Right ventricle myocardium inferior (tissue), 1 donor: Measurements from ENCODE around the gene MTHFD2L. TPM values are rescaled to one million over a fixed set of nuclear protein-coding genes. Genes with fewer than 3 reads are reported as not detected.

Experiments
- ATAC-seq: fragments of 200-7000 bp; cut with Tn5 transposase; one replicate; pipeline ENCODE4 v1.9.1; 2020; ENCODE audit warnings: mild to moderate bottlenecking, moderate library complexity
- DNase-seq: peaks from one replicate; pipeline ENCODE4 v3.0.0; 2021; ENCODE audit errors: missing footprints
- intact Hi-C: fragments of 100-400 bp; cut with DNase I; formaldehyde crosslinking; loops from one replicate; pipeline ENCODE4 v1.11.0; 2022
- total RNA-seq: library from RNA; stranded (reverse); fragmentation: NEBNext Ultra II Directional; extraction: Animal tissue kit (Norgen Biotek cat#: 25700); gene quantifications from one replicate; pipeline ENCODE4 v1.2.1, GENCODE V29; 2021
- donor health status: DM: no; HTN: yes; CAD: no; lungs with severe emphysema.

Gene MTHFD2L
- total RNA-seq, 1 donor from 2014 or later: 10.1 TPM

DNA sequence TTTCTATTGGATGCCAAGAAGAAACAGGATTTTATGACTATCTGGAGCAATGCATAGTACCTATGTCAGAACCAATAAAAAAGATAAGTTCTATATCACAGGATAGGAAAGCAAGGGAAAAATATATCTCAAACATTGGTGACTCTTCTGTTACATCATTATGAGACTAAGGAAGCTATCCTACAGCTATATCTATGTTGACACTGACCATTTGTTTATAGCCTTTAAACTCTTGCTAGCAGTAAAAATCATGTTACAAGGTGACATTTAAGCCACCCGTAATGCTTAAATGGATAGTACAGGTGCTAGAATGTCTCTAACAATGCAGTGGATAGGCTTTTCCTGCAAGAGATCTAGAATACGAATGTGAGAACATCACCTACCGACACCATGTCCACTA lies 121.8 kb downstream of the MTHFD2L start:
- no peak for ATAC-seq
- no peak for DNase-seq
- intact Hi-C loops: no loop called here

DNA sequence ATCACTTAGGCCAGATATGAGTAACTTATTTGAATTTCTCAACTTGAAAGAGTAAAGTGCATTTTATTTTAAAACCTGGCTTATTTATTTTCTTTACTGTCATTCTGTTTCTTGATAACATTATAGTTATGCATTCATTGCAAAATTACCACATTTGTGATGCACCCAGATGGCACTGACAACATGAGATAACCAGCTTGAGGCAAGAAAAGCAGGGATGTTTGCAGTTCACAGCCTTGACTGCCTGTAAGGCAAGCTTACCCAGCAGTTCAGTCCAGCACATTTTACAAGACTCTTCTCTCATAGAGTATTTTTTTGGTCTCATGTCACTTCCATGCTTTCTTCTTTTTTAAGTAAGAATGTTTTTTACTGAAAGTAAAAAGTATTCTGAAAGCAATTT lies 125.0 kb downstream of the MTHFD2L start:
- ATAC-seq: no peak
- intact Hi-C loops: no loop called here

DNA sequence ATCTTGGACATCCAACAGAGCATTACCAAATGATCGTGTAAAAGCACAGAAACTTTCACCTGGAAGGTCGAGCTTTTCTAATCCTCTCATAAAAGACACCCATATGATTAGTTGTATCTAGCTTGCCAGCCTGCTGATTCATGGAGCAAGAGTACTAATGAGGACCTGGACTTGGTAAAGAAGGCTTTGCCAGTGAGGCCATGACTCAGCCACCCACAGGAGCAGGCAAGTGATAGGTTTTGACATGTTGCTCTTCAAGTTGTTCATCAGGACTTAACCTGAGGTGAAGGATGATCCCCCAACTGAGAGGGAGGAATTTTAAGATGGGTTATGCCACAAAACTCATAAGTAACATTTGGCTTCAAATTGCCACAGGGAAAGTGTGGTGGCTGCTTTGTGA lies 125.7 kb downstream of the MTHFD2L start:
- ATAC-seq (no peak), DNase-seq (no peak)
- intact Hi-C loops: no loop called here

More for the DNA sequence above, 125.0 kb downstream of the MTHFD2L start:
- DNase-seq: no peak

DNA sequence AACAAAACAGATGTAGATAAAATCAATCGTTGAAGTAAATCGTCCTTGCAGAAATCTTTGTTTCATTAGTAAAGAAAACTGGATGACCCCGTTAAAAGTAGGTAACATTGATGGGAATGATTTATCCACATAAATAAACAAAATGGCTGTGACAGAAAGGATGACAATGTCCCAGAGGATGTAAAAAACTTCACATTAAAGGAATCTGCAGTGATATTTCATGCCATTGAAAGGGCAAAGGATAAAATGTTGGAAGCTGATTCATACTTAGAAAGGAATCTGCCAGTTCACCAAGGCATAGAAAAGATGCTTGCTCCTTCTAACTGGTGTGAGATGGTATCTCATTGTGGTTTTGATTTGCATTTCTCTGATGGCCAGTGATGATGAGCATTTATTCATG lies 126.1 kb downstream of the MTHFD2L start:
- intact Hi-C loops: no loop called here
- no peak for DNase-seq
- ATAC-seq: no peak

DNA sequence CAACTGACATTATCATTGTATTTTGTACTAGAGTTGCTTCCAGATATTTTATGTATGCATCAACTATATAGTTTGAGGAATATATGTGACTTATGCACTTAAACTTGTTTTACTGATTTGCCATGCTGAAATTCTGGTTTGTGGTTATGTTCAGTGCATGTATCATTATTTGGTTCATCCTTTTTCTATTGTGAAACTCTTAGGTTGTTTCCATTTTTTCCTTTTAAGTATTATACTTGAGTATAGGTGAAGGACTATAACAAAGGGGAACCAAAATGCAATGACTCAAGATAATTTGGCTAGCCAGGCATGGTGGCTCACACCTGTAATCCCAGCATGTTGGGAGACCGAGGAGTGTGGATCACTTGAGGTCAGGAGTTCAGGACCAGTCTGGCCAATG lies 129.2 kb downstream of the MTHFD2L start:
- DNase-seq: no peak
- ATAC-seq: no peak
- intact Hi-C loops: no loop called here

DNA sequence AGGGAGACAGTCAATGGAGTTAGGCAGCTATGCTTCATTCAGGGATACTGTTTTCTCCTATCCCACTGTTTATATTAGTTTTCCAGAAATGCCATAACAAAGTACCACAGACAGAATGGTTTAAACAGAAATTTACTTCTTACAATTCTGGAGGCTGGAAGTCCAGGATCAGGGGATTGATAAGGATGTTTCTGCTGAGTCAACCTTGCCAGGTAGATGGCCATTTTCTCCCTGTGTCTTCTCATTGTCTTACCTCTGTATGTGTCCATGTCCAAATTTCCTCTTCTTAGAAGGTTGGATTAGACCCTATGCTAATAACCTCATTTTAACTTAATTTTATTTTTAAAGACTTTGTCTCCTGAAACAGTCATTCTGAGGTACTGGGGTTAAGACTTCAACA lies 129.9 kb downstream of the MTHFD2L start:
- no peak for ATAC-seq
- intact Hi-C loops: no loop called here
- no peak for DNase-seq

DNA sequence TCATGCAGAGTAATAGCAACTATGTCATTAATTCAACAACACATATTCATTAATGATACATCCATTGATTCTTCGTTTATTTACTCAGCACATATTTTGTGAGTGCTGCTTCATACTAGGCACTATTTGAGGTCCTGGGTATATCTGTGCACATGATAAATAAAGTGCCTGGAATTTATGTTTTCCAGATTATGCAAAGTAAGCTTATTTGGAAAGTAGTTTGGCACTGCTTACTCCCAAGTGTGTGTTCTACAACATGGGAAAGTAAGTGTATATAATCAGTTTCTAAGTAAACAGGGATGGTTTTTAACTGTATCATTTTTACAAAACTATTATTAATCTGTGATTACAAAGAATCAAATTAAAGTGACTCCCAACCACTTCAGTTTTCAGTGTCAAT lies 133.6 kb downstream of the MTHFD2L start:
- DNase-seq (no peak), ATAC-seq (no peak)
- intact Hi-C loops: no loop called here

DNA sequence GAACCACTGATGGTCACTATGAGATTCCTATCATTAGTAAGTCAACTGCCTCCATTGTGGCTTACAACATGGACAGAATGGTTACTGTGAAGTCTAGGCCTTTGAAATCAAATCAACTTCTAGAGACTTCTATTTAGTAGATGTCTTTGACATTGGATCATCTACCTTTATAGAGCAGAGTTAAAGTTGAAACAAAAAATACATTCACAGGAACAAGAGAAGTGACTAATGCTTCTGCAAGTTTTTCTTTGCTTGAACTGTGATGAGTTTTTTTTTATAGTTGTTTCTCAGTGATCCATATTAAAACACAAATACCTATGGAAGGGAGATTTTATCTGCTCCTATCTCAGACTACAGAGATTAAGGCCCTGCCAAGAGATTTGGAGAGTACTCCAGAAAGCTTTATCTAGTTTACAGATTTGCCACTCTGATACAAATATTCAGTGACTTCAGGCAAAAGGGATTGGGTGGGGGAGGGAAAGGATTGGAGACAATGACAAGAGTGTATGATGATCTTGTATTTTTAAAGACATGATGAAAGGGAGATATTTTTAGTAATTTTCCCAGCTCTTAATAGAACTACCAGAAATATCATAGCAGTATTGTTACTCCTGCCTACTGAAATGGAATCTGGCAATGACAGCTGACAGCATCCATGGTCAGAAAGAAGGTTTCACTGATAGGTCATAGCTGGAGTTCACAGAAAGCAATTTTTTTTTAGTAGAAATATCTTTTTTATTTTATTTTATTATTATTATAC lies 134.4 kb downstream of the MTHFD2L start:
- no peak for ATAC-seq
- intact Hi-C loops: no loop called here

DNA sequence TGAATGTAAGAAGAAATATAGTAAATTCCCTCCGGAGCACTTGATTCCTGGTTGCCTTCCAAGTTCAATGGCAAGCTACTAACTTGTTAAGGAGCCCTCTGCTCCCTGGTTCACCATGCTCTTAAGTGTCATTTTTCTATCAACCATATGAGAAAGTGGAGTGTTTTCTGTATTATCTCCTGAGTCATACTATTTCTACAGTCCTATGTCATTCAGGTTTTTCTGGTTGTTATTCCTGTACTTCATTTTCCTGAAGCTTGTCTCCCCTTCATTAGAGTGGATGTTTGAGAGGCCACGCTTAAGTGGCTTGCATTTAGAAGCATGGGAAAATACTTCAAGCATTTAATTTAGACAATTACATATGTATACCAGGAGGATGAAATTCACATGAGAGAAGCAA lies 135.6 kb downstream of the MTHFD2L start:
- DNase-seq (no peak), ATAC-seq (no peak)
- intact Hi-C loops: no loop called here

More for the DNA sequence above, 134.4 kb downstream of the MTHFD2L start:
- no peak for DNase-seq

DNA sequence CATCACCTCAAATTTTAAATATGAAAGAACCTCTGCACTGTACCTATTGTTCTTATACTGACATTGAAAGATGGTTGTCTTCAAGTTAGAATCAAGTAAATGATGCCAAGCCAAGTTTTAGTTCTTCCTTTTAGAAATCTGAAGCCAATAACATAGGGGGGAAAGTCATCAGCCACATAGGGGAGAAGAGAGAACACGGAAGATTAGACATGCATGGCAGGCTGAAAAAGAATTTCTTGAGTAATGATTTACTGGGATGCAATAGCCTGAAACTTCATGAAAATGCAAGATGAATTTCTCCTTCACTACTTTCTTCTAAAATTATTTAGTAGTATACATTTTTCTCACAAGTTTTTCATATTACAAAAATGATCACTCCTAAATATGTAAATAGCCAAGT lies 136.8 kb downstream of the MTHFD2L start:
- ATAC-seq: no peak
- intact Hi-C loops: no loop called here
- DNase-seq: no peak

DNA sequence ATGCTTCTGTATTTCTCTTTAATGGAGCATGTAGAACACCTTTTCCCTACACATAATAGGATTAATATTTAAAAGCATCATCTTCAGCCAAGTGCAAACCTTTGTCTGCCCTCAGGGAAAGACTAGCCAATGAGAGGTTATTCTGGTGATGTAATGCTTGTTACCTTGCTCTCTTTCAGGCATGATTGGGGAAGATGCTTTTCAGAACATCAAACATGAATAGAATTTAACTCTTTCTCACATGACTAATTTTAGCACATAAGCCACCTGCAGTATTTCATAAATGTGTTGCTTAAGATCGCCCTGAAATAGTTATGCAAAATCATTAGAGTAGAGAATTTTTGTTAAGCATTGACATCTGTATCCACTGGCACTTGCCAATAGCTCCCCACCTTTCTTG lies 139.6 kb downstream of the MTHFD2L start:
- ATAC-seq (no peak), DNase-seq (no peak)
- intact Hi-C loops: no loop called here

DNA sequence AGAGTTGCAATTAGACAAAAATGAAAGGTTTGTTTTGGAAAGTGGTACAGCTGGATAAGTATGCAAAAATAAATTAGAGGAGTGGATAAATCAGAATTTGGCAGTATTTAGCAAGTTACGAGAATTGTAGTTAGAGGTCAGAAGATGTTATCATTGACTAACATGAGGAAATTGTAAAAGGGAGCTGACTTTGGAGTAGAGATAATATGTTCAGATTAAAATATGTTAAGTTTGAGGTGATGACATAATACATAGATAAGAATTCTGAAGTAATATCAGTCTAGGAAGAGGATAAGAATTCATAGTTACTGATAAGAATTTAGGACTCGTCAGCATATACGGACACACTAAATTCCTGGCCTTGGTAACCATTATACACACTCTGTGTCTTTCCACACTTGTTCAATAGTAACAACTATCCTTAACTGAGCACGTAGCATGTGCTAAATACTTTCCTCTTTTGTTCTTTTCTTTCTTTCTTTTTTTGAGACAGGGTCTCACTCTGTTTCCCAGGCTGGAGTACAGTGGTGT lies 146.2 kb downstream of the MTHFD2L start:
- DNase-seq (no peak), ATAC-seq (no peak)
- intact Hi-C loops: no loop called here

DNA sequence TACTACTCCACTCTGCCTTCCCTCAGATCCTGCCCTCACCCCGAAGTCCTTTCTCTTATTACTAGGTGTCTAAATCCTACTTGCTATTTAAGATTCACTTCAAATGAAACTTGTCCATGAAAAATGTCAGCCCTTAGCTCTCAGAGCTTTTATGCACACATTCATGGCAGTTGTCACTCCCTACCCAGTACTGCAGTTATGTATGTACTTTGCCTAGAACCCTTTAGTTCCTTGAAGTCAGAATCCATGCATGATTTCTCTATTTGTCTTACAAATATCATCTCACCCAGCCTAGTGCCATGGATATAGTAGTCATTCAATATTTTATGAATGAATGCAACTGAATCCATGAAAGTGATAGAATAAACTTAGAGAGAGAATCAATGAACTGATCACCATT lies 147.1 kb downstream of the MTHFD2L start:
- DNase-seq (no peak), ATAC-seq (no peak)
- intact Hi-C loops: no loop called here

DNA sequence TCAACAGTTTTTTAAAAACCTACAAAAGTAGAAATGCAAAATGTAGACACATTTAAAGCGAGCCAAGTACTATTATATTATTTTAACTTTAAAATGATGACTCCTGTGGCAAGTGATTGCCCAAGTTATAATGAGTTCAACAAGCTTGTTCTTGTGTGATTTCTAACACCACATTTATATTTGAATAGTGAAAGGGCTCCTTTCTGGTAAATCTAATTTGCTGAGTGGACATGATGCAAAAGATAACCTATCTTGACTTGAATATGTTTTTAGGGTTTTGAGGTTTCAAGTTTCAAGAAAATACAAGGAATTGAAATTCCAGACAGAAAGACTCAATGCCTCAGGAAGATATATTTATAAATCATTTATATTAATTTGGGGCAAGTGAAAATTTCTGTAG lies 149.3 kb downstream of the MTHFD2L start:
- intact Hi-C loops: no loop called here

DNA sequence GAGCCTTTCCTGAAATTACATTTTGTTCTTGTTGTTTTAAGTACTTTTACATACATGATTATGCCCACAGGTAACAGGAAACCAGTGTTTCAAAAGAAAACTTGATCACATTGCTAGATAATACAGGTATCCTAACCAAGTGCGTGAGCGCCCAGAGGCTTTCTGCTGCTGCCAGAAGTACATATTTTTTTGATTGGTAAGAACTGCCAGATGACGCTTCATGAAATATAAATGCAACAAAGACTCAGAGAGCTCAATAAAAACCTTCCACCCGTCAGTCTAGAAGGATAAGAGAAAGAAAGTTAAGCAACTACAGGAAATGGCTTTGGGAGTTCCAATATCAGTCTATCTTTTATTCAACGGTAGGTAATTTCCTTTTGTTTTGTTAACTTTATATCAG lies 150.3 kb downstream of the MTHFD2L start, which contains the start of gene EPGN:
TSS of gene EPGN (plus strand) at position 256 of the 400 bp plus-strand sequence. CDS start at position 320, 64 bp downstream.
- ATAC-seq (no peak), DNase-seq (no peak)
- intact Hi-C loops: no loop called here

More for the DNA sequence above, 149.3 kb downstream of the MTHFD2L start:
- no peak for DNase-seq
- no peak for ATAC-seq

DNA sequence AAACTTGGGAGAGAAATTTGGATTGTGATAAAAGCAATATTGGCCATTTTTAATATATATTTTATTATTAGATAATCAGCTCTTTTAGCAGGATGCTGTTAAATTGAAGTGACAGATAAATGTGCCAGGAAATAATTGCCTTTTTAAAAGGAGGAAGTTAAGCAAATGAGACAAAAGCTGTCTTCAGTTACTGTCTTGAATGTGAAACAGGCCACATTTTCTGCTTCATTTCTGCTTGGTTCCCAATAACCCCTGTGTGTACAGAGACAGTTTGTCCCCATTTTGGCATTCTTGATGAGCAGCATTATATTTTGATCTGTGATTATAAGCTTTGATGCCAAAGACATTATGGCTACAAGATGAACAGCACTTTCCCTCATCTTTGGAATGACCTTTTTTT lies 151.3 kb downstream of the MTHFD2L start:
- no peak for ATAC-seq
- DNase-seq: no peak
- intact Hi-C loops: no loop called here

DNA sequence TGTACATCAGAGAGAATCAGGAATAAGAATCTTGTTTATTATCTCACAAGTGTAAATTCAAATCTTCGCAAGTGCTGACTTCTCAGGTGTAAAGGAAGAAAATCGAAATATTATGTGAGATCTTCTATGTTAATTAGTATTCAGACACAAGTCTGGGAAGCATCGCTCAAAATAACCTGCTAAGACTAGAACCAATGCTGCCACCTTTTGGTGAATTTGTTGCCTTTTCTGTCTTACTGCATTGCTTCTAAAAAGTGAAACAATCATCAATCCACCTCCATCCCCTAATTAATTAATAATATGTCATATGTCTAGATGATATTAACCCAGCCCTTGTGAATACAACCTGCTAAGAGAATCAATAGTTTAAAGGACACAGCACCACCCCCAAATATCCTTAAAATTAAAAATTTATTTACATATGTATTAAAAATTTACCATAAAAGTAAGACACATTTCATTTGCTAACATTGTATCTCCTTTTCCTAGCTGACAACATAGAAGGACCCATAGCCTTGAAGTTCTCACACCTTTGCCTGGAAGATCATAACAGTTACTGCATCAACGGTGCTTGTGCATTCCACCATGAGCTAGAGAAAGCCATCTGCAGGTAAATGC lies 153.9 kb downstream of the MTHFD2L start:
- intact Hi-C loops: loop anchor here (5.0 kb wide), 2 partner anchors 85 to 125 kb away; no protein-coding TSS in a partner anchor
- no peak for ATAC-seq

DNA sequence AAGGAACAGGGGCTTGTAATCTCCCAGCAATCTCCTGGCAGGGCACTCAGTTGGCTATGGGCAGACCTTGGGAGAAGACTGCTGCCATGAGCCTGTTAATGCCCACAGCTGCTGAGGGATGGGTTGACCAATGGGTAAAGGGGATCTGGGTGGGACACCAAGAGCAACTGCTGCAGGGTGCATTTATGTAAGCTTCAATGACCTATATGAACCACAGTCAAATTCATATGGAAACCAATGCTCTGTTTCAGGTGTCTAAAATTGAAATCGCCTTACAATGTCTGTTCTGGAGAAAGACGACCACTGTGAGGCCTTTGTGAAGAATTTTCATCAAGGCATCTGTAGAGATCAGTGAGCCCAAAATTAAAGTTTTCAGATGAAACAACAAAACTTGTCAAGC lies 156.4 kb downstream of the MTHFD2L start:
- intact Hi-C loops: loop anchor here (5.0 kb wide), 2 partner anchors 87 to 127 kb away; no protein-coding TSS in a partner anchor
- DNase-seq: no peak
- no peak for ATAC-seq

More for the DNA sequence above, 153.9 kb downstream of the MTHFD2L start:
- DNase-seq: no peak

DNA sequence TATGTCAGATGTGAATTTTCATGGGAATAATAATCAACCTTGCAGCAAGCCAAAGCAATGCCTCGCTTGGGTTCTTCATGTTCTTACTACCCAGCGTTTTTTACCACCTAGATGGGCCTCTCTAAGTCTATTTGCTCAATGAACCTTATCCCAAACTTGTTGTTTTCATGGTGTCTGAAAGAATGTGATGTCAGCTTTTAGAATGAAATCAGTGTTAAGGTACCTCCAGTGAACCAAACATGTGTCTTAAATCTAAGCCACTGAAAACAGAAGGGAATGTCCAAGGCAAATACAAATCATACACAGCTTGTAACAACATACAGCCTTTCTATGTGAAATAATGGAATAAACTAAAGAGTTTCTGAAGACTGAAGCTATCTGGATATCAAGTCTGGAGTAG lies 157.0 kb downstream of the MTHFD2L start:
- no peak for DNase-seq
- intact Hi-C loops: loop anchor here (5.0 kb wide), 2 partner anchors 88 to 128 kb away; no protein-coding TSS in a partner anchor
- ATAC-seq: no peak

DNA sequence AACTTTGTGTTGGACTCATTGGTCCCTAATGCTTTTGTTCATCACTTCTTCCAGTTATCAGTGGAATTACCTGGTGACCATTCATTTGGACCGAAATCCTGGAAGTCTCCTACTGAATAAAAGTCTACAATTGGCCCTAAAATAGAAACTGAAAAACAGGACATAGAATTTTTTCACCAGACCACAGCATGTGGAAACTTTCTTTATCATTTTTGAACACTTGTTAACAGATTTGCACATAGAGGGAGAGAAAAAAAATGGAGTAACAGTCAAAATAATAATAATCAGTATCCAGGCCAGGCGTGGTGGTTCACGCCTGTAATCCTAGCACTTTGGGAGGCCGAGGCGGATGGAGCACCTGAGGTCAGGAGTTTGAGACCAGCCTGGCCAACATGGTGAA lies 157.5 kb downstream of the MTHFD2L start:
- no peak for DNase-seq
- intact Hi-C loops: no loop called here
- ATAC-seq: no peak
